ENCODE data around the gene SNED1.

The SNED1 gene

DNA sequence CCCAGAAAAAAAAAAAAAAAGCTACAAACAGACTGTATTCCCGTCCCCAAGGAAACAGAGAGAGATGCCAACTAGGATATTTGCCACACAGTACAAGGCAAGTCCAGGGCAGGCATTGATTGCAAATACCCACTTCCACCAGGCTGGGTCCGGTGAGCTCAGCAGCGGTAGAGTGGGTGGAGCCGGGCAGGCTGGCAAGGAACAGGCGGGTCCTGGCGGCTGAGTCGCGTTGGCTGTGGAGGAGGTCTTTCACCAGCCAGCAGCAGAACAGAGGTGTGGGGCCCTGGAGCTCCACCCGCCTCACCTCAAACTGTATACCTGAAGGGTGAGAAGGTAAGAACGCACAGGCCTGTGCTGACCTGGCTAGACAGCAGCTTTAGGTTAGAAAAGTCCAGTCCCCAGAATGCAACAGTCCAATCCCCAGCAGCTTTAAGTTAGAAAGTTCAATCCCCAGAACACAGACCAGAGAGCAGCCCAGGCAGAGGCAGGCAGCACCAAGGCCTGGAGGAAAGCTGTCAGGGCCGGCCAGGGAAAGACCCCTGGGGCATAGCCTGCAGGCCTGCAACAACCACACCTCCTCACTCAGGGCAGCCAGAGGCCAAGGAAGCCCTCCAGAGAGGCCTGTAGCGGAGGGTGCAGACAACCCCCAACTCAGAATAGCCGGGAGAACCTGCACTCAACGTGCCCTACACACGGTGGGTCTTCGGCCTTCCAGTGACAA lies 125.6 kb downstream of the SNED1 start:
- in situ Hi-C loops (cut with HindIII; ENCODE audit: low pct_ligation_motif_present, low pct_unique_long_range_greater_than_20kb, low sequenced_read_pairs), result no loop called here
- DNase-seq, result no peak

GRCh38 chr2:241125626-241126025 lies 127.2 kb downstream of the SNED1 start:
- in situ Hi-C loops (cut with HindIII; ENCODE audit: low pct_ligation_motif_present, low pct_unique_long_range_greater_than_20kb, low sequenced_read_pairs), result no loop called here
- DNase-seq, result no peak

GRCh38 chr2:241126201-241126611 lies 127.8 kb downstream of the SNED1 start:
- no peak for DNase-seq
- in situ Hi-C loops (cut with HindIII; ENCODE audit: low pct_ligation_motif_present, low pct_unique_long_range_greater_than_20kb, low sequenced_read_pairs), result no loop called here

GRCh38 chr2:241126771-241127202 lies 128.4 kb downstream of the SNED1 start:
- DNase-seq, result no peak
- in situ Hi-C loops (cut with HindIII; ENCODE audit: low pct_ligation_motif_present, low pct_unique_long_range_greater_than_20kb, low sequenced_read_pairs), result no loop called here

DNA sequence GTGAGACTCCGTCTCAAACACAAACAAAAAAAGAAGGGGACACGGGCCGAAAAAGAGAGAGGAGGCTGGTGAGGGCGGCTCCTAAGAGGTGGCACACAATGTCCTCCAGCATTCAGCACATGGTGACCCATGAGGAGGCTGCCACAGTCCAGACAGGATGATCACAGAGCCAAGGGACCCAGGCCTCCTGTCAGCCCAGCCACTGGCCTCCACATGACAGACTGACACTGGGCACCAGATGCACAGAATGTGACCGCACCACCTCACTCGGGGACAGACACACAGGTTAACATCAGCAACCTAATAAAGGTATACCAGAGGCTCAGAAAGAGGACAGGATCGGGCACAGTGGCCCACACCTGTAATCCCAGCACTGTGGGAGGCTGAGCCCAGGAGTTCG lies 129.8 kb downstream of the SNED1 start:
- in situ Hi-C loops (cut with HindIII; ENCODE audit: low pct_ligation_motif_present, low pct_unique_long_range_greater_than_20kb, low sequenced_read_pairs), result no loop called here
- no peak for DNase-seq

- in situ Hi-C loops (cut with HindIII; ENCODE audit: low pct_ligation_motif_present, low pct_unique_long_range_greater_than_20kb, low sequenced_read_pairs), result no loop called here
- DNase-seq, result no peak
Measured at GRCh38 chr2:241129086-241129871, 130.9 kb downstream of the SNED1 start.

DNA sequence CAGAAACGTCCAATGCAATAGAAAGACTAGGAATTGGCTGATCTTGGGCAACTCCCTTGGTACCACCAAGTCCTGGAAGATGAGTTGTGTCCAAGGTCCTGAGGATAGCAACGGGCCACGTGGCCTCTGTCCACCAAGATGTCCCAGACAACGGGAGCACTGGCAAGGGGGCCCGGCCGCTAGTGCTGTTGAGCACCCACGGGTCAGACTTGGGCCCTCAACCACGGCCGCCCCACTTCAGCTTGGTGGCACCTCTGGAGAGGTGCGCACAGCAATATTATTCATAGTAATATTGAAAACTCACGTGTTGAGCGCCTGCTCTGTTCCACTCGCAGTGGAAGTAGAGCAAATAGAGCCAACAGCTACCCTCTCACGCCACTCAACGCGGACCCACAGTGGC lies 131.9 kb downstream of the SNED1 start:
- DNase-seq, result no peak
- in situ Hi-C loops (cut with HindIII; ENCODE audit: low pct_ligation_motif_present, low pct_unique_long_range_greater_than_20kb, low sequenced_read_pairs), result no loop called here

GRCh38 chr2:241131531-241131930 lies 133.1 kb downstream of the SNED1 start:
- in situ Hi-C loops (cut with HindIII; ENCODE audit: low pct_ligation_motif_present, low pct_unique_long_range_greater_than_20kb, low sequenced_read_pairs), result no loop called here
- DNase-seq, result no peak

- in situ Hi-C loops (cut with HindIII; ENCODE audit: low pct_ligation_motif_present, low pct_unique_long_range_greater_than_20kb, low sequenced_read_pairs), result no loop called here
- no peak for DNase-seq
Measured at GRCh38 chr2:241132538-241133435, 134.4 kb downstream of the SNED1 start.

GRCh38 chr2:241133436-241133820 lies 135.0 kb downstream of the SNED1 start:
- no peak for DNase-seq
- in situ Hi-C loops (cut with HindIII; ENCODE audit: low pct_ligation_motif_present, low pct_unique_long_range_greater_than_20kb, low sequenced_read_pairs), result no loop called here

DNA sequence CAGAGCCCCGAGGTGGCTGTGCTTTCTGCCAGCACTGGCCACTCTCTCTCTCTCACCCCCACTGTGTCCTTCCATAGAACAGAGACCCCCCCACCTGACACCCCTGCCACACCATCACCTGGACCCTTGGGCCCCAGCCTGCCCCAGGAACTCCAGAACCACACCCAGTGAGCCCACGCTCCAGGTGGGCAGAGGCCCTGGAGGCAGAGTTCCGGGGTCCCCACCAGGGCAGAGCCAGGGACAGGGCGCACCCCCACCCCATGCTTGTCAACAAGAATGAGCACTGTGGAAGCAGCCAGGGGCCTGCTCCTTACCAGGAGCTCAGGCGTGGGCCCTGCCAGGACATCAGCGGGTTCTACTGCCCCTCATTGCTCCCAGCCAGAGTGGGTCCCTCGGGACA lies 136.3 kb downstream of the SNED1 start:
- no peak for DNase-seq
- in situ Hi-C loops (cut with HindIII; ENCODE audit: low pct_ligation_motif_present, low pct_unique_long_range_greater_than_20kb, low sequenced_read_pairs), result no loop called here

DNA sequence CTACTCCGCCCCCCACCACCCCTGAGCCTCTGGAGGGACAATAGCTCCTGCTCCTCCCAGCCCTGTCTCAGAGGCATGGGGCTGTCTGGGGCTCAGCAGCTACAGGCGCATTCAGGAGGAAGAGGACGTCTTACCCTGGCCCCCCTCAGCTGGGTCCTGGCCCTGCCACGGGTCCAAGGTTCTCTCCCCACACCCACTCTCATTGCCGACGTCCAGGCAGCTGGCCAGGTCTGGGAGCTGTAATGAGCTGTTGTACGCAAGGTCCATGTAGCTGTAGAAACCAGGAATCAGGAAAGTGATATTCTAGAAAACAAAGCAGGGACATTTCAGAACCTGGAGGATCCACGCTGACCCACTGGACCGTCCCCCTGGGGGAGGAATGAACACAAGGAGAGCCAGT lies 137.3 kb downstream of the SNED1 start:
- in situ Hi-C loops (cut with HindIII; ENCODE audit: low pct_ligation_motif_present, low pct_unique_long_range_greater_than_20kb, low sequenced_read_pairs), result no loop called here
- DNase-seq, result no peak

- in situ Hi-C loops (cut with HindIII; ENCODE audit: low pct_ligation_motif_present, low pct_unique_long_range_greater_than_20kb, low sequenced_read_pairs), result no loop called here
Measured at GRCh38 chr2:241136191-241136590, 137.8 kb downstream of the SNED1 start.

DNA sequence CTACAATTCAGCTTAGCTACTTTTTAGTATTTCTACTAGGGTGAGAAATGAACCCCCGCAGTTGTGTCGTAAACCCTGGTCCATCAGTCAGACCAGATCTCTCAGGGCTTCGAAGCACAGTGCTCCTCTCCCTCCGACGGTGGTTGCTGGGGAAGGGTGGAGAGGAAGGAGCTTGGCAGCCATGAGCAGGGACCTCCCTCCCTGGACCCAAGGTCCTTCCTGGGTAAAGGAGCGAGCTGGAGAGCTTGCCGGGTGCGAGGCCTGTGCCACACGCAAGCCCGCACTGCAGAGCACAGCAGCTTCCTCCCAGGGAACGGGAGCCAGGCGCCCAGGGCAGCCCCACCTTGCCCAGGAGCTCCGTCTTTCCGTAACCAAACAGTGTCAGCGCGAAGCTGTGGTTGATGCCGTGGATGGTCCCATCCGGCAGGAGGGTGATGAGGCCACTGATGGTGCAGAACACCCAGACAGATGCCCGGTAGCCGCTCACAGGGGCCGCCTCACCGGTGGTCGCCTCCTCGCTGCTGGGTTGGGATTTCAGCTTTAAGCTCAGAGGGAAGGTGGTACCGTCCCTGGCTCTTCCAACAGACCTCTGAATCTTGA lies 138.3 kb downstream of the SNED1 start:
- DNase-seq, result no peak
- in situ Hi-C loops (cut with HindIII; ENCODE audit: low pct_ligation_motif_present, low pct_unique_long_range_greater_than_20kb, low sequenced_read_pairs), result no loop called here

More at GRCh38 chr2:241136191-241136590, 137.8 kb downstream of the SNED1 start:
- DNase-seq, result no peak

DNA sequence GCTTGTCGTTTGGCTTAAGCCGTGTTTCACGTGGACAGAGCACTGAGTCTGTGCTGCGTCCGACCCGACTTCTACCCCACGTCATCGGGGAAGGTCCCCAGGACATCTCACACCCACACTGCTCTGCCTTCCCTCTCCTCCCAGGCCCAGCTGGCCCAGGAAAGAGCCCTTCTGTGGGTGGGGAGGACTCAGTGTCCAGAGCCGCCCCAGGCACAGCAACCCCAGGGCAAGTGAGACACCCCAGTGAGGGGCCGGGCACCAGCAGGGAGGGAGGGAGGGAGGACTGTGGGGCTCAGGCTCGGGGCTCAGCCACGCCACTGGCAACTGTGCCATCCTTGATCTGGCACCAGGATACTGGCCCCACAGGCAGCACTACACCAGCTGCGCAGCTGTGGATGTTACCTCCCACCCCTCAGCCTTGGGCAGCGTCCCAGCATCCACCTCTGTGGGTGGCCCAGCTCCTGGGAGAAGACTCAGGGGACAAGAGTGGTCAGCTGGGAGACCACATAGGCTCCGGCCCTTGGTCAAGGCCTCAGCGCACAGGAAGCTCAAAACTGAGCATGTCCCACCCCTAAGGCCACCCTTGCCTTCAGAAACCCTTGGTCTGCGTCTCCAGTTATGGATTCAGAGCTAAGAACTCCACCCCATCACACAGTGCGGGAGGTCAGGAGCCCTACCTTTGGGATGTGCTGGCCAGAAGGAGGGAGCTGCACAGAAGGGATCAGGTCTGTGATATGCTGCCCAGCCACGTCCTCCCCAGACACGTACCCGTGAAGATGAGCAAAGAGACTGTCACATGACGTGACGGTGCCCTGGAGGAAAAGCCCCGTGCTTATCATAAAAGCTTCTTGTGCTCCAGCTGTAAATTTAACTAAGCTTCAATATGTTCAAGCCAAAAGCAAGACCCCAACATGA lies 139.1 kb downstream of the SNED1 start:
- in situ Hi-C loops (cut with HindIII; ENCODE audit: low pct_ligation_motif_present, low pct_unique_long_range_greater_than_20kb, low sequenced_read_pairs), result no loop called here

DNA sequence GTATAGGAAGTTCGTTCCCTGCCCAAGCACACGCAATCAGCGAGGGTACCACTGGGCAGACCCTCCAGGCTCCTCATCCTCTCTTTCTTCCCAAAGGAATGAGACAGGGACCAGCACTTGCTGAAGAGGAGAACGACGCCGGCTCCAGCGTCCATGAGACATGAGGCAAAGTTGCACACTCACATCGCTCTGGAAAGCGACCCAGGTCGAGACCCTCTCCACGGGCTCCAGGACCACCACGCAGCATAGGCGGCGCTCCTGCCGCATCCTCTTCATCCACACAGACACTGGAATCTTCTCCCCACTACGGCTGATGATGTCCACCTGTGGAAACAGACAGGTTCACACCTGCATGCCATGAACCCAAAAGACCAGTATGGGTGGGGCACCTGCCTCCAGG lies 140.1 kb downstream of the SNED1 start:
- DNase-seq, result no peak
- in situ Hi-C loops (cut with HindIII; ENCODE audit: low pct_ligation_motif_present, low pct_unique_long_range_greater_than_20kb, low sequenced_read_pairs), result no loop called here

More for the DNA sequence above, 139.1 kb downstream of the SNED1 start:
- no peak for DNase-seq

- in situ Hi-C loops (cut with HindIII; ENCODE audit: low pct_ligation_motif_present, low pct_unique_long_range_greater_than_20kb, low sequenced_read_pairs), result no loop called here
- no peak for DNase-seq
Measured at GRCh38 chr2:241139531-241140444, 141.4 kb downstream of the SNED1 start.

All from ACHN (cell line).